Fibroblast of lung (primary cell): ENCODE results near the gene CCDC154. TPM values are rescaled to one million over a fixed set of nuclear protein-coding genes. Genes with fewer than 3 reads are reported as not detected.
"Not testable (repeated sequence)": the region's sequence is repeated elsewhere in the genome, so short reads cannot be mapped to it uniquely, and the experiment has no call there.

Source experiments
- DNase-seq, 2 donors: peaks; one replicate each; pipeline versions ENCODE4 v3.0.0 to v3.0.0-alpha.2; 2010; ENCODE audit warnings: low read depth in 2 of 2
- H2AFZ ChIP-seq: 2 replicates; pipeline ENCODE4 v1.5.1; 2012; ENCODE audit warnings: low read length, control low read depth, inconsistent platforms
- H3K27ac ChIP-seq: 2 replicates; pipeline ENCODE4 v1.5.1; 2011; ENCODE audit warnings: low read length, control low read depth; ENCODE audit not compliant: insufficient read depth
- H3K27me3 ChIP-seq: 2 replicates; pipeline ENCODE4 v1.5.1; 2011; ENCODE audit warnings: mild to moderate bottlenecking, low read length; ENCODE audit not compliant: control insufficient read depth, insufficient read depth
- H3K36me3 ChIP-seq: 2 replicates; pipeline ENCODE4 v1.5.1; 2011; ENCODE audit warnings: low read length; ENCODE audit not compliant: control insufficient read depth, insufficient read depth
- H3K4me1 ChIP-seq: 2 replicates; pipeline ENCODE4 v1.5.1; 2011; ENCODE audit warnings: low read length; ENCODE audit not compliant: control insufficient read depth, insufficient read depth; ENCODE audit errors: extremely low read depth
- H3K4me2 ChIP-seq: 2 replicates; pipeline ENCODE4 v1.5.1; 2011; ENCODE audit warnings: low read length, control low read depth; ENCODE audit not compliant: insufficient read depth; ENCODE audit errors: extremely low read depth
- H3K4me3 ChIP-seq, 4 experiments: fragments of 200-600 bp in 1 of 4; sonication (generic) in 1 of 4; replicated peaks in 1 of 4; 2 replicates each; pipeline ENCODE4 v1.5.1; 2011 to 2016; ENCODE audit warnings: low read length in 4 of 4, low read depth in 3 of 4, mild to moderate bottlenecking in 3 of 4, control low read depth in 2 of 4, inconsistent platforms in 1 of 4, mixed read lengths in 1 of 4; ENCODE audit not compliant: insufficient read depth in 1 of 4; ENCODE audit errors: control extremely low read depth in 1 of 4
- H3K79me2 ChIP-seq: 2 replicates; pipeline ENCODE4 v1.5.1; 2012; ENCODE audit warnings: mild to moderate bottlenecking, low read length, inconsistent platforms; ENCODE audit not compliant: control insufficient read depth, insufficient read depth
- H3K9ac ChIP-seq: 2 replicates; pipeline ENCODE4 v1.5.1; 2011; ENCODE audit warnings: mild to moderate bottlenecking, low read length, control low read depth; ENCODE audit not compliant: insufficient read depth
- H3K9me3 ChIP-seq: 2 replicates; pipeline ENCODE4 v1.5.1; 2012; ENCODE audit warnings: low read depth, low read length; ENCODE audit not compliant: control insufficient read depth, insufficient read depth
- H4K20me1 ChIP-seq: 2 replicates; pipeline ENCODE4 v1.5.1; 2011; ENCODE audit warnings: low read length; ENCODE audit not compliant: control insufficient read depth, insufficient read depth; ENCODE audit errors: extremely low read depth
- CTCF ChIP-seq, 2 donors: IDR thresholded peaks in 1 of 2; conservative IDR thresholded peaks in 1 of 2; 1 replicate in 1 of 2; 2 replicates in 1 of 2; pipeline ENCODE4 v1.5.1; 2011 to 2012; ENCODE audit warnings: low read length in 2 of 2, control low read depth in 1 of 2, inconsistent platforms in 1 of 2, low read depth in 1 of 2, mild to moderate bottlenecking in 1 of 2
- EZH2 ChIP-seq: IDR thresholded peaks from 2 replicates; pipeline ENCODE4 v1.5.1; 2012; ENCODE audit warnings: low read length, control low read depth, mild to moderate bottlenecking; ENCODE audit errors: missing control alignments
- polyA plus RNA-seq, 2 donors: library from polyadenylated mRNA; depleted of rRNA in 1 of 2; stranded (reverse) in 1 of 2; unstranded in 1 of 2; fragments of >200 nt; gene quantifications; 2 replicates each; pipeline ENCODE4 v1.2.1, GENCODE V29; 2011 to 2012; ENCODE audit warnings: missing spikeins in 1 of 2
- total RNA-seq: library from RNA; depleted of rRNA; stranded (reverse); fragments of >200 nt; gene quantifications from 2 replicates; pipeline ENCODE4 v1.2.1, GENCODE V29; 2014

CCDC154 gene
- total and polyA plus RNA-seq, 2 donors (not counting 1 experiment from before 2014, with no cell fraction given): 0.02 to 0.50 TPM

- Histone ChIP-seq H3K9me3 (no peaks in the 10 kb centered on the region), H3K4me3 (no peak overlapping the region), H3K79me2 (peaks cover 40% of the 10 kb centered on the region), H4K20me1 (no peaks in the 10 kb centered on the region), H3K27ac (no peak overlapping the region), H3K36me3 (no peaks in the 10 kb centered on the region), H3K4me2 (no peak overlapping the region), H2AFZ (no peak overlapping the region), H3K27me3 (no peaks in the 10 kb centered on the region), H3K4me1 (peaks cover 3% of the 10 kb centered on the region), H3K9ac (no peak overlapping the region)
- TF ChIP-seq EZH2 (no peak), CTCF (conservative IDR thresholded peaks at IDR 0.05 in 1 of 2, IDR thresholded peaks at IDR 0.05 in 1 of 2; ENCODE audit: low read depth in 1 of 2, low read length in 2 of 2) (no peak)
- DNase-seq: no peak
These were observed 25.4 kb upstream of the CCDC154 start for GRCh38 chr16:1469693-1470201.

GRCh38 chr16:1469141-1469540 lies 24.8 kb upstream of the CCDC154 start:
- H3K27me3 ChIP-seq, H4K20me1 ChIP-seq, H3K36me3 ChIP-seq, H3K9ac ChIP-seq, H3K27ac ChIP-seq, H3K4me2 ChIP-seq, H3K4me3 ChIP-seq, H3K4me1 ChIP-seq, H2AFZ ChIP-seq, H3K9me3 ChIP-seq, DNase-seq: not testable (repeated sequence)
- H3K79me2 ChIP-seq: peaks cover 35% of the 10 kb centered on the region

GRCh38 chr16:1468426-1468810 lies 24.1 kb upstream of the CCDC154 start:
- no peaks in the 10 kb centered on the region for H4K20me1 ChIP-seq
- H3K27me3 ChIP-seq: no peaks in the 10 kb centered on the region
- H2AFZ ChIP-seq: no peak overlapping the region
- no peaks in the 10 kb centered on the region for H3K9me3 ChIP-seq
- no peaks in the 10 kb centered on the region for H3K36me3 ChIP-seq
- H3K9ac ChIP-seq: no peak overlapping the region
- no peak overlapping the region for H3K4me3 ChIP-seq
- no peaks in the 10 kb centered on the region for H3K4me1 ChIP-seq
- no peak for DNase-seq
- H3K4me2 ChIP-seq: no peak overlapping the region
- H3K79me2 ChIP-seq: peaks cover 29% of the 10 kb centered on the region
- no peak for TF ChIP-seq EZH2
- no peak for TF ChIP-seq CTCF (conservative IDR thresholded peaks at IDR 0.05 in 1 of 2, IDR thresholded peaks at IDR 0.05 in 1 of 2; ENCODE audit: low read depth in 1 of 2, low read length in 2 of 2)
- H3K27ac ChIP-seq: no peak overlapping the region
